ENCODE results near the gene GDF11.

The GDF11 gene

DNA sequence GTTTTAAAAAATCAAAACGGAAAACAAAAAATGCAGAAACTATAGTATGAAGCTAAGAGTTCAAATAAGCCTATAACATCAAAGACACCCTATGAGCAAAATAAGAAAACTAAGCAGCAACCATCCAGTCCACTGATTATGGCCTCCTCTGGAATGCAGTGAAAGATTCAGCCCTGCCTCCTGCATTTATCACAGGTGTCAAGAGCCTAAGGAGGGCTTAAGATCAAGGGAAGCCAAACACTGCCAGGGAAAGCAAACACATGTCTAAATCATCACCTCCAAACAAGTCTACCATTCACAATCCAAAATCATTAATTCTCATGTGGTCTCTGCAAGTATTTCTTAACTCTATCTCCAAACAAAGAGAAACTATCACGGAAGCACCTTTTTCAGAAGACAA is 46.2 kb downstream of the GDF11 start:
- DNase-seq (ENCODE audit: low spot score) = no peak
- H3K4ac ChIP-seq (ENCODE audit: low read length) = no peak overlapping the region
- H2BK15ac ChIP-seq (ENCODE audit: low read length) = no peak overlapping the region
- H2BK5ac ChIP-seq (ENCODE audit: low read length) = no peak overlapping the region
- no peak overlapping the region for H2AFZ ChIP-seq (ENCODE audit: low read length)
- no peaks in the 10 kb centered on the region for H3K27me3 ChIP-seq (ENCODE audit: control insufficient read depth in 3 of 3, insufficient read depth in 3 of 3, low read depth in 1 of 3, low read length in 3 of 3)
- no peaks in the 10 kb centered on the region for H3K4me1 ChIP-seq (ENCODE audit: control insufficient read depth in 2 of 2, insufficient read depth in 1 of 2, low read depth in 1 of 2, low read length in 2 of 2)
- no peak overlapping the region for H4K91ac ChIP-seq (ENCODE audit: low read depth, low read length, poor library complexity)
- H3K14ac ChIP-seq (ENCODE audit: low read length) = no peak overlapping the region
- no peak overlapping the region for H2BK120ac ChIP-seq (ENCODE audit: low read depth, low read length)
- H3K36me3 ChIP-seq (replicated peaks in 1 of 2; ENCODE audit: control insufficient read depth in 2 of 2, insufficient read depth in 2 of 2, low read length in 2 of 2) = peaks cover 21 to 96% of the 10 kb centered on the region in 2 donors
- H3K9me3 ChIP-seq (replicated peaks in 1 of 2; ENCODE audit: control insufficient read depth in 2 of 2, insufficient read depth in 1 of 2, low read depth in 1 of 2, low read length in 2 of 2) = peaks cover 0 to 5% of the 10 kb centered on the region in 2 donors
- no peak overlapping the region for H2BK12ac ChIP-seq (ENCODE audit: low read length)
- H3K4me3 ChIP-seq (ENCODE audit: low read length in 2 of 2) = no peak overlapping the region
- H2AK5ac ChIP-seq (ENCODE audit: low read depth, low read length) = no peak overlapping the region
- no peak overlapping the region for H3K18ac ChIP-seq (ENCODE audit: low read length)
- no peak overlapping the region for H4K8ac ChIP-seq (ENCODE audit: low read depth, low read length)
- no peak overlapping the region for H3K9ac ChIP-seq (ENCODE audit: low read depth, low read length, poor library complexity)
- no peaks in the 10 kb centered on the region for H3K79me1 ChIP-seq (ENCODE audit: low read depth, low read length)
- no peak overlapping the region for H3K4me2 ChIP-seq (ENCODE audit: insufficient read depth, low read length, poor library complexity, severe bottlenecking)
- no peak overlapping the region for H3K23ac ChIP-seq (ENCODE audit: low read depth, low read length, poor library complexity)
- no CpG with 5 or more reads among the region's 2 CpGs for WGBS, 2 donors (ENCODE audit: extremely low coverage in 2 of 2, insufficient read length in 2 of 2, insufficient replicate concordance in 1 of 2)
- H3K27ac ChIP-seq (replicated peaks; ENCODE audit: low read length) = no peak overlapping the region

DNA sequence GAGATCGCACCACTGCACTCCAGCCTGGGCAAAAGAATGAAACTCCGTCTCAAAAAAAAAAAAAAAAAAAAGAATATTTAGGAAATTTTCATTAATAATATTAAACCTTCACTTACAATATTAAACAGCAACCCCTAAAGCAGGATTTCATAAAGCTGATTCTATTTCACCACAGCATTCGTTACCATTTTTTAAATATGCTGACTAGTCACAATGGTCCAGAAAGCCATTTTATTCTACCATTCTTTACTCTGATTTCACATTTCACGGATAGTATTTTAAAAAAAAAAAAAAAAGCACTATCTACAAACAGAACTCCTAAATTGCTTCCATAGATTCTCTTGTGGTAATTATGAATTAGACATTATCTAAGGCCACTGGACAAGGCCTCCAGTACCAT is 47.0 kb downstream of the GDF11 start:
- Histone ChIP-seq H2AFZ (ENCODE audit: low read length) (no peak overlapping the region), H3K4ac (ENCODE audit: low read length) (no peak overlapping the region), H3K23ac (ENCODE audit: low read depth, low read length, poor library complexity) (no peak overlapping the region), H4K8ac (ENCODE audit: low read depth, low read length) (no peak overlapping the region), H3K9me3 (replicated peaks in 1 of 2; ENCODE audit: control insufficient read depth in 2 of 2, insufficient read depth in 1 of 2, low read depth in 1 of 2, low read length in 2 of 2) (peaks cover 0 to 5% of the 10 kb centered on the region in 2 donors), H4K91ac (ENCODE audit: low read depth, low read length, poor library complexity) (no peak overlapping the region), H2BK5ac (ENCODE audit: low read length) (no peak overlapping the region), H2BK120ac (ENCODE audit: low read depth, low read length) (no peak overlapping the region), H2BK15ac (ENCODE audit: low read length) (no peak overlapping the region), H3K4me3 (ENCODE audit: low read length in 2 of 2) (no peak overlapping the region), H3K36me3 (replicated peaks in 1 of 2; ENCODE audit: control insufficient read depth in 2 of 2, insufficient read depth in 2 of 2, low read length in 2 of 2) (peaks cover 20 to 96% of the 10 kb centered on the region in 2 donors), H3K4me2 (ENCODE audit: insufficient read depth, low read length, poor library complexity, severe bottlenecking) (no peak overlapping the region), H3K14ac (ENCODE audit: low read length) (no peak overlapping the region), H2BK12ac (ENCODE audit: low read length) (no peak overlapping the region), H3K18ac (ENCODE audit: low read length) (no peak overlapping the region), H2AK5ac (ENCODE audit: low read depth, low read length) (no peak overlapping the region), H3K27me3 (ENCODE audit: control insufficient read depth in 3 of 3, insufficient read depth in 3 of 3, low read depth in 1 of 3, low read length in 3 of 3) (no peaks in the 10 kb centered on the region), H3K79me1 (ENCODE audit: low read depth, low read length) (no peaks in the 10 kb centered on the region), H3K27ac (replicated peaks; ENCODE audit: low read length) (no peak overlapping the region), H3K9ac (ENCODE audit: low read depth, low read length, poor library complexity) (no peak overlapping the region), H3K4me1 (ENCODE audit: control insufficient read depth in 2 of 2, insufficient read depth in 1 of 2, low read depth in 1 of 2, low read length in 2 of 2) (no peaks in the 10 kb centered on the region)
- no CpG with 5 or more reads among the region's 4 CpGs for WGBS, 2 donors (ENCODE audit: extremely low coverage in 2 of 2, insufficient read length in 2 of 2, insufficient replicate concordance in 1 of 2)
- no peak for DNase-seq (ENCODE audit: low spot score)

DNA sequence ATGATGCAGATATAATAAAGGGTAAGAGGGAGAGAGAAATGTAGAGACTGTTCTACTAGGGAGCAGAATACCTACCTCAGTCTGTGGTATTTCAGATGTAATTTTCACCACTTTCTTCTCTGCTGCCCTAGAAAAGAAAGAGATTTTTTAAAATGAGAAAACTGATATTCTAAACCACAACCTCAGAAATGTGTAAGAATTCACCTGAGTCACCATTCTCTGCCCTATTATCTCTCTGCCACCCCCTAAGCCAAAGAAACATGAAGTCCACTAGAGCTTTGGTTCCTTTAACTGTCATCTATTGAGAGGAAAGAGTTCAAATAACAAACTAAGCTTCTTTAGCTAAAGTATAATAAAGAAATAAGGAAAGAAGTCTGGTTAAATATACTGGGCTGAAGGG is 53.0 kb downstream of the GDF11 start:
- Histone ChIP-seq H3K9me3 (replicated peaks in 1 of 2; ENCODE audit: control insufficient read depth in 2 of 2, insufficient read depth in 1 of 2, low read depth in 1 of 2, low read length in 2 of 2) (peaks cover 0 to 2% of the 10 kb centered on the region in 2 donors), H2BK120ac (ENCODE audit: low read depth, low read length) (no peak overlapping the region), H4K8ac (ENCODE audit: low read depth, low read length) (no peak overlapping the region), H3K18ac (ENCODE audit: low read length) (no peak overlapping the region), H3K4ac (ENCODE audit: low read length) (no peak overlapping the region), H2BK5ac (ENCODE audit: low read length) (no peak overlapping the region), H3K27me3 (ENCODE audit: control insufficient read depth in 3 of 3, insufficient read depth in 3 of 3, low read depth in 1 of 3, low read length in 3 of 3) (no peaks in the 10 kb centered on the region), H2BK15ac (ENCODE audit: low read length) (no peak overlapping the region), H3K9ac (ENCODE audit: low read depth, low read length, poor library complexity) (no peak overlapping the region), H2BK12ac (ENCODE audit: low read length) (no peak overlapping the region), H3K36me3 (replicated peaks in 1 of 2; ENCODE audit: control insufficient read depth in 2 of 2, insufficient read depth in 2 of 2, low read length in 2 of 2) (peaks cover 15 to 96% of the 10 kb centered on the region in 2 donors), H2AFZ (ENCODE audit: low read length) (no peak overlapping the region), H4K91ac (ENCODE audit: low read depth, low read length, poor library complexity) (no peak overlapping the region), H2AK5ac (ENCODE audit: low read depth, low read length) (no peak overlapping the region), H3K79me1 (ENCODE audit: low read depth, low read length) (no peaks in the 10 kb centered on the region), H3K27ac (replicated peaks; ENCODE audit: low read length) (no peak overlapping the region), H3K14ac (ENCODE audit: low read length) (no peak overlapping the region), H3K4me2 (ENCODE audit: insufficient read depth, low read length, poor library complexity, severe bottlenecking) (no peak overlapping the region), H3K4me1 (ENCODE audit: control insufficient read depth in 2 of 2, insufficient read depth in 1 of 2, low read depth in 1 of 2, low read length in 2 of 2) (no peaks in the 10 kb centered on the region), H3K23ac (ENCODE audit: low read depth, low read length, poor library complexity) (no peak overlapping the region), H3K4me3 (ENCODE audit: low read length in 2 of 2) (no peak overlapping the region)
- DNase-seq (ENCODE audit: low spot score) = no peak

DNA sequence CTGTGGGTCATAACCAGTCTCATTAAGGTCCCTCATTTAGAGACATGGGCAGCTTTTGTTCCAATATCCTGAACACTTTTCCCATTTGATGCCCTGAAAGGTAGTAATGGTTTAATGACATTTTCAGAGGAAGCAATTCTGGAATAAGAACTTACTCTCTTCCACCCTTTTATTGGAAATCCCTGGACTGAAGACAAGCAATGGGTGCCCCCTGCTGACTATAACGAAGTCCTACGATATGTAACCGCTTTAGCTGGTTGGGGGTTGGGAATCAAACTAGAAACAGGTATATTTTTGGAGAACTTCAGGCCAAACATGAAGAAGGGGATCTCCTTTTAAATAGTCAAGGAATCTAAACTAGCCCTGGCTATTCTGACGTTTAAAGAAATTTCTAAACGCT is 54.1 kb downstream of the GDF11 start:
- Histone ChIP-seq H2BK15ac (ENCODE audit: low read length) (no peak overlapping the region), H3K18ac (ENCODE audit: low read length) (no peak overlapping the region), H2BK12ac (ENCODE audit: low read length) (no peak overlapping the region), H3K14ac (ENCODE audit: low read length) (no peak overlapping the region), H3K23ac (ENCODE audit: low read depth, low read length, poor library complexity) (no peak overlapping the region), H3K9me3 (replicated peaks in 1 of 2; ENCODE audit: control insufficient read depth in 2 of 2, insufficient read depth in 1 of 2, low read depth in 1 of 2, low read length in 2 of 2) (no peaks in the 10 kb centered on the region), H2BK5ac (ENCODE audit: low read length) (no peak overlapping the region), H2AK5ac (ENCODE audit: low read depth, low read length) (no peak overlapping the region), H3K9ac (ENCODE audit: low read depth, low read length, poor library complexity) (no peak overlapping the region), H2AFZ (ENCODE audit: low read length) (no peak overlapping the region), H2BK120ac (ENCODE audit: low read depth, low read length) (no peak overlapping the region), H3K36me3 (replicated peaks in 1 of 2; ENCODE audit: control insufficient read depth in 2 of 2, insufficient read depth in 2 of 2, low read length in 2 of 2) (peaks cover 17 to 96% of the 10 kb centered on the region in 2 donors), H4K8ac (ENCODE audit: low read depth, low read length) (no peak overlapping the region), H3K4me1 (ENCODE audit: control insufficient read depth in 2 of 2, insufficient read depth in 1 of 2, low read depth in 1 of 2, low read length in 2 of 2) (no peaks in the 10 kb centered on the region), H3K4me3 (ENCODE audit: low read length in 2 of 2) (no peak overlapping the region), H3K27me3 (ENCODE audit: control insufficient read depth in 3 of 3, insufficient read depth in 3 of 3, low read depth in 1 of 3, low read length in 3 of 3) (no peaks in the 10 kb centered on the region), H3K79me1 (ENCODE audit: low read depth, low read length) (no peaks in the 10 kb centered on the region), H3K4me2 (ENCODE audit: insufficient read depth, low read length, poor library complexity, severe bottlenecking) (no peak overlapping the region), H3K4ac (ENCODE audit: low read length) (no peak overlapping the region), H4K91ac (ENCODE audit: low read depth, low read length, poor library complexity) (no peak overlapping the region), H3K27ac (replicated peaks; ENCODE audit: low read length) (no peak overlapping the region)
- WGBS, 2 donors (ENCODE audit: extremely low coverage in 2 of 2, insufficient read length in 2 of 2, insufficient replicate concordance in 1 of 2) = no CpG with 5 or more reads among the region's 5 CpGs
- DNase-seq (ENCODE audit: low spot score) = peak; percentile 37

Data from neuronal stem cell (in vitro differentiated cells).